CD14-positive monocyte (primary cell): ENCODE measurements around the gene NFS1. TPM values are rescaled to one million over a fixed set of nuclear protein-coding genes. Genes with fewer than 3 reads are reported as not detected.
"Not testable (repeated sequence)": the region's sequence is repeated elsewhere in the genome, so short reads cannot be mapped to it uniquely, and the experiment has no call there.

Experiments used
- DNase-seq, 3 donors: peaks; one replicate each; pipeline ENCODE4 v3.0.0-alpha.2; 2011 to 2022
- H2AFZ ChIP-seq: 2 replicates; pipeline ENCODE4 v1.6.0; 2012; ENCODE audit warnings: mild to moderate bottlenecking, low read depth, low read length, inconsistent platforms; ENCODE audit not compliant: insufficient read depth, poor library complexity, severe bottlenecking
- H3K27ac ChIP-seq, 2 donors: 1 replicate in 1 of 2; 2 replicates in 1 of 2; pipeline ENCODE4 v1.5.1; 2012 to 2013; ENCODE audit warnings: low read length in 2 of 2, control low read depth in 1 of 2, inconsistent platforms in 1 of 2, low read depth in 1 of 2, mild to moderate bottlenecking in 1 of 2
- H3K27me3 ChIP-seq, 2 donors: one replicate each; pipeline versions ENCODE4 v1.6.0 to v1.6.1; 2011 to 2013; ENCODE audit warnings: low read length in 2 of 2; ENCODE audit not compliant: control insufficient read depth in 2 of 2, insufficient read depth in 2 of 2
- H3K36me3 ChIP-seq, 2 donors: replicated peaks in 1 of 2; 1 replicate in 1 of 2; 2 replicates in 1 of 2; pipeline versions ENCODE4 v1.5.1 to v1.6.1; 2012 to 2013; ENCODE audit warnings: low read length in 2 of 2, control low read depth in 1 of 2, inconsistent platforms in 1 of 2, mild to moderate bottlenecking in 1 of 2; ENCODE audit not compliant: insufficient read depth in 2 of 2, control insufficient read depth in 1 of 2
- H3K4me1 ChIP-seq, 2 donors: 1 replicate in 1 of 2; 2 replicates in 1 of 2; pipeline versions ENCODE4 v1.5.1 to v1.6.1; 2012 to 2013; ENCODE audit warnings: low read length in 2 of 2, control low read depth in 1 of 2, inconsistent platforms in 1 of 2, mild to moderate bottlenecking in 1 of 2, moderate library complexity in 1 of 2; ENCODE audit not compliant: insufficient read depth in 2 of 2, control insufficient read depth in 1 of 2
- H3K4me2 ChIP-seq: replicated peaks from 2 replicates; pipeline ENCODE3; 2012; ENCODE audit warnings: low read length, moderate library complexity, mild to moderate bottlenecking; ENCODE audit not compliant: poor library complexity, severe bottlenecking; ENCODE audit errors: extremely low read depth
- H3K4me3 ChIP-seq, 3 experiments: fragments of 200-600 bp in 1 of 3; sonication (generic) in 1 of 3; replicated peaks in 1 of 3; 1 replicate in 2 of 3; 2 replicates in 1 of 3; pipeline ENCODE4 v1.5.1; 2011 to 2013; ENCODE audit warnings: low read length in 3 of 3, mild to moderate bottlenecking in 3 of 3, control low read depth in 2 of 3, low read depth in 2 of 3, inconsistent platforms in 1 of 3, moderate library complexity in 1 of 3
- H3K79me2 ChIP-seq: 2 replicates; pipeline ENCODE4 v1.6.0; 2012; ENCODE audit warnings: mild to moderate bottlenecking, control low read depth, inconsistent platforms, low read length, moderate library complexity; ENCODE audit not compliant: insufficient read depth
- H3K9ac ChIP-seq: 2 replicates; pipeline ENCODE4 v1.6.0; 2017; ENCODE audit warnings: low read length, mild to moderate bottlenecking; ENCODE audit not compliant: insufficient read depth, poor library complexity, severe bottlenecking
- H3K9me3 ChIP-seq, 2 donors: replicated peaks in 1 of 2; 1 replicate in 1 of 2; 2 replicates in 1 of 2; pipeline versions ENCODE4 v1.5.1 to v1.6.1; 2012 to 2013; ENCODE audit warnings: low read length in 2 of 2, control low read depth in 1 of 2; ENCODE audit not compliant: control insufficient read depth in 1 of 2, insufficient read depth in 1 of 2
- H4K20me1 ChIP-seq: 2 replicates; pipeline ENCODE4 v1.6.0; 2012; ENCODE audit warnings: mild to moderate bottlenecking, low read length, control low read depth, moderate library complexity; ENCODE audit not compliant: insufficient read depth
- H3K27ac Mint-ChIP-seq, 7 donors: one replicate each; pipeline ENCODE4 v1.8.0; 2020; ENCODE audit warnings: mild to moderate bottlenecking in 7 of 7, mixed read lengths in 7 of 7, moderate library complexity in 6 of 7, inconsistent platforms in 2 of 7
- H3K27me3 Mint-ChIP-seq, 3 donors: one replicate each; pipeline ENCODE4 v1.8.0; 2021 to 2022; ENCODE audit warnings: low read depth in 3 of 3, mild to moderate bottlenecking in 3 of 3, mixed read lengths in 3 of 3, moderate library complexity in 3 of 3, inconsistent platforms in 1 of 3
- H3K36me3 Mint-ChIP-seq, 2 donors: one replicate each; pipeline ENCODE4 v1.8.0; 2020; ENCODE audit warnings: mixed read lengths in 2 of 2, inconsistent platforms in 1 of 2, mild to moderate bottlenecking in 1 of 2
- H3K4me1 Mint-ChIP-seq: one replicate; pipeline ENCODE4 v1.8.0; 2020; ENCODE audit warnings: mild to moderate bottlenecking, mixed read lengths
- H3K4me3 Mint-ChIP-seq, 2 donors: one replicate each; pipeline ENCODE4 v1.8.0; 2020; ENCODE audit warnings: mild to moderate bottlenecking in 2 of 2, mixed read lengths in 2 of 2, moderate library complexity in 1 of 2
- H3K9me3 Mint-ChIP-seq, 7 donors: one replicate each; pipeline ENCODE4 v1.8.0; 2020 to 2022; ENCODE audit warnings: mixed read lengths in 7 of 7, mild to moderate bottlenecking in 6 of 7, moderate library complexity in 6 of 7, inconsistent platforms in 2 of 7
- WGBS: methylation state at CpG from one replicate; pipeline ENCODE4 v1.1.5; 2013; ENCODE audit warnings: missing lambda C conversion rate; ENCODE audit not compliant: insufficient coverage; 5-methylcytosine and 5-hydroxymethylcytosine counted together
- intact Hi-C, 2 donors: fragments of 100-400 bp; cut with micrococcal nuclease; formaldehyde crosslinking; loops; one replicate each; pipeline versions ENCODE4 v1.15.0 to v1.15.1; 2023
- polyA plus RNA-seq, 3 donors: library from polyadenylated mRNA; depleted of rRNA in 1 of 3; unstranded in 2 of 3; stranded (reverse) in 1 of 3; fragments of 300-500 nt in 2 of 3; fragments of >200 nt in 1 of 3; fragmentation: Illumina TruSeq in 2 of 3; gene quantifications; 1 replicate in 2 of 3; 2 replicates in 1 of 3; pipeline ENCODE4 v1.2.3, GENCODE V29; 2012 to 2021
- TF ChIP-seq, protein P1 (sequence below): fragments of 200-600 bp; IDR thresholded peaks from one replicate; pipeline ENCODE4 v1.8.0; 2022; ENCODE audit warnings: antibody characterized with exemption, mild to moderate bottlenecking

Gene NFS1
- polyA plus RNA-seq, 3 donors = 18.1 to 21.4 (median 19.2) TPM

DNA sequence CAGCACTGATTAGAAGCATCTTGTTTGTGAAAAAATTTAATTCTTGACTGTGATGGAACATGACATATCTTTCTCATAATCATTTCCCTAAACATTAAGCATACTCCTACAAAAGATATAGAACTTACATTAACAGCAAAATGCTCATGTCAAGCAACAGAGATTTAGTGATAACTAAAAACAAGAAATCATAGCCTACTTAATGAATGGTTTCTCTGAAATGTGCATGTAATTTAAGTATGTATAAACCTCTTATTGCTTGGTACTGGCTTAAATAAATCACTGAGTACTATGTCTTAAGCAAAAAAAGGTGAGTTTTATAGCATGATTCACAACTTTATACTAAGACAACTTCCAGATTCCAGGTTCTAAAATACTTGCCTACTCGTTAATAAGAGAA lies 9.3 kb upstream of the NFS1 start:
- peaks cover 79 to 91% of the 10 kb centered on the region in 2 donors for H3K36me3 Mint-ChIP-seq

DNA sequence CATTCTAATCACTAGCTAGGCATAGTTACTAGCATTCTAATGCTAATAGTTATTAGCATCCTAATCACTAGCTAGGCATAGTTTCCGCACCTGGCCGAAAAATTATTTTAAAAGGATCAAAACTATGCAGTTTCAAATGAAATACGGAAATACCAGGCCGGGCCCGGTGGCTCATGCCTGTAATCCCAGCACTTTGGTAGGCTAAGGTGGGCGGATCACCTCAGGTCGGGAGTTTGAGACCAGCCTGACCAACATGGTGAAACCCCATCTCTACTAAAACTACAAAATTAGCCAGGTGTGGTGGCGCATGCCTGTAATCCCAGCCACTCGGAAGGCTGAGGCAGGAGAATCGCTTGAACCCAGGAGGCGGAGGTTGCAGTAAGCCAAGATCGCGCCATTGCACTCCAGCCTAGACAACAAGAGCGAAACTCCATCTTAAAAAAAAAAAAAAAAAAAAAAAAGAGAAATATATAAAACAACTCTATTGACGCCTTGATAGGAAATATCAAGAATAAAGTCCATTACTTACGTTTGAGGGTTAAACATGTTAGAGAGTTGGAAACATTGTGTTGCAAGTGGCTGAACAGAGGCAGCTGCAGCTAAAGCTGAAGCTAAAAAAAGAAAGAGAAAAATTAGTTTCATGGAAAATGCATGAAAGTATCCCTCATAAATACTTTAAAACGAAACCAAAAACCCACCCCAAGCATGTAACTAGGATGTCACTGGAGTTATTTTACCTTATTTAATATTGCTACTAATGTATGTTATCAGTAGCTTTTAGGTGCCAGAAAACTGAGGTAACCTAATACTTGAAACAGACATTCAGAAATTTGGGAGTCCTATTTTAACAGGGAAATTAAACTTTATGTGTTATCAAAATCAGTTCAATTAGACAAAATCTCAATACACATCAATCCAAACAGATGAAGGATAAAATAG lies 7.7 kb upstream of the NFS1 start:
- H3K9ac ChIP-seq, H3K4me3 Mint-ChIP-seq, H3K4me3 ChIP-seq, H3K4me1 Mint-ChIP-seq, H3K9me3 ChIP-seq, H2AFZ ChIP-seq, H3K27ac ChIP-seq, H3K27me3 Mint-ChIP-seq, H3K27me3 ChIP-seq, H3K9me3 Mint-ChIP-seq, DNase-seq, intact Hi-C loops, H3K4me2 ChIP-seq, H3K27ac Mint-ChIP-seq, H3K4me1 ChIP-seq: not testable (repeated sequence)
- Histone ChIP-seq H3K79me2 (peaks cover 69% of the 10 kb centered on the region), H4K20me1 (peaks cover 100% of the 10 kb centered on the region), H3K36me3 (peaks cover 95 to 100% of the 10 kb centered on the region in 2 donors)
- H3K36me3 Mint-ChIP-seq = peaks cover 82 to 90% of the 10 kb centered on the region in 2 donors
- WGBS = 93% methylated on average over 5 of the region's 17 CpGs

More for the DNA sequence above, 9.3 kb upstream of the NFS1 start:
- peaks cover 0 to 2% (median 0%) of the 10 kb centered on the region in 3 donors for H3K27me3 Mint-ChIP-seq
- no peaks in the 10 kb centered on the region for H3K4me1 ChIP-seq
- DNase-seq = no peak
- H3K4me2 ChIP-seq = no peak overlapping the region
- TF ChIP-seq, protein P1, sequence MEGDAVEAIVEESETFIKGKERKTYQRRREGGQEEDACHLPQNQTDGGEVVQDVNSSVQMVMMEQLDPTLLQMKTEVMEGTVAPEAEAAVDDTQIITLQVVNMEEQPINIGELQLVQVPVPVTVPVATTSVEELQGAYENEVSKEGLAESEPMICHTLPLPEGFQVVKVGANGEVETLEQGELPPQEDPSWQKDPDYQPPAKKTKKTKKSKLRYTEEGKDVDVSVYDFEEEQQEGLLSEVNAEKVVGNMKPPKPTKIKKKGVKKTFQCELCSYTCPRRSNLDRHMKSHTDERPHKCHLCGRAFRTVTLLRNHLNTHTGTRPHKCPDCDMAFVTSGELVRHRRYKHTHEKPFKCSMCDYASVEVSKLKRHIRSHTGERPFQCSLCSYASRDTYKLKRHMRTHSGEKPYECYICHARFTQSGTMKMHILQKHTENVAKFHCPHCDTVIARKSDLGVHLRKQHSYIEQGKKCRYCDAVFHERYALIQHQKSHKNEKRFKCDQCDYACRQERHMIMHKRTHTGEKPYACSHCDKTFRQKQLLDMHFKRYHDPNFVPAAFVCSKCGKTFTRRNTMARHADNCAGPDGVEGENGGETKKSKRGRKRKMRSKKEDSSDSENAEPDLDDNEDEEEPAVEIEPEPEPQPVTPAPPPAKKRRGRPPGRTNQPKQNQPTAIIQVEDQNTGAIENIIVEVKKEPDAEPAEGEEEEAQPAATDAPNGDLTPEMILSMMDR = no peak
- intact Hi-C loops = no loop called here
- no peaks in the 10 kb centered on the region for H3K27me3 ChIP-seq
- no peaks in the 10 kb centered on the region for H3K4me1 Mint-ChIP-seq
- H3K4me3 ChIP-seq = no peak overlapping the region
- H3K79me2 ChIP-seq = peaks cover 85% of the 10 kb centered on the region
- no peak overlapping the region for H2AFZ ChIP-seq
- no peak overlapping the region for H3K27ac Mint-ChIP-seq
- no CpG with 5 or more reads among the region's 1 CpG for WGBS
- H4K20me1 ChIP-seq = peaks cover 100% of the 10 kb centered on the region
- no peaks in the 10 kb centered on the region for H3K9me3 Mint-ChIP-seq
- H3K36me3 ChIP-seq = peaks cover 98 to 100% of the 10 kb centered on the region in 2 donors
- no peak overlapping the region for H3K27ac ChIP-seq
- H3K9me3 ChIP-seq = no peaks in the 10 kb centered on the region
- H3K9ac ChIP-seq = no peak overlapping the region
- no peak overlapping the region for H3K4me3 Mint-ChIP-seq

DNA sequence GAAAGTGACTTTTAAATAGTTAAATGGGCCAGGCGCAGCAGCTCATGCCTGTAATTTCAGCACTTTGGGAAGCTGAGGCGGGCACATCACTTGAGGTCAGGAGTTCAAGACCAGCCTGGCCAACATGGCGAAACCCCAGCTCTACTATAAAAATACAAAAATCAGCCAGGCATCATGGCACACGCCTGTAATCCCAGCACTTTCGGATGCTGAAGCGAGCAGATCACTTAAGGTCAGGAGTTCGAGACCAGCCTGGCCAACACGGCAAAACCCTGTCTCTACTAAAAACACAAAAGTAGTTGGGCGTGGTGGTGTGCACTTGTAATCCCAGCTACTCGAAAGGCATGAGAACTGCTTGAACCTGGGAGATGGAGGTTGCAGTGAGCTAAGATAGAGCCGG lies 6.7 kb upstream of the NFS1 start:
- not testable (repeated sequence) for H3K4me3 Mint-ChIP-seq, DNase-seq

More for the DNA sequence above, 6.7 kb upstream of the NFS1 start:
- H2AFZ ChIP-seq, H3K27me3 Mint-ChIP-seq, H3K9me3 ChIP-seq, intact Hi-C loops, H3K9ac ChIP-seq, H3K4me1 ChIP-seq, H3K27me3 ChIP-seq, H3K4me2 ChIP-seq, H3K4me1 Mint-ChIP-seq, H3K4me3 ChIP-seq, H3K27ac ChIP-seq, H3K9me3 Mint-ChIP-seq: not testable (repeated sequence)
- 72% methylated on average over 2 of the region's 11 CpGs for WGBS
- Mint-ChIP-seq H3K27ac (peak overlapping the region in 1 of 7 donors; percentile 9), H3K36me3 (peaks cover 74 to 82% of the 10 kb centered on the region in 2 donors)
- peaks cover 97% of the 10 kb centered on the region for H4K20me1 ChIP-seq
- H3K36me3 ChIP-seq = peaks cover 86 to 94% of the 10 kb centered on the region in 2 donors
- peaks cover 59% of the 10 kb centered on the region for H3K79me2 ChIP-seq
